HepG2 (cell line): ENCODE measurements around the gene LCAT. TPM values are rescaled to one million over a fixed set of nuclear protein-coding genes. Genes with fewer than 3 reads are reported as not detected.

ENCODE experiments used
- ATAC-seq: fragments of 200-7000 bp; cut with Tn5 transposase; 3 replicates; pipeline ENCODE4 v1.9.1; 2020; ENCODE audit warnings: mild to moderate bottlenecking, moderate library complexity
- BruUV-seq: library from RNA; stranded (reverse); fragments of 400-500 nt; replicated peaks from 2 replicates; lab custom pipeline; 2021; lab: Mats Ljungman, UMichigan
- CTCF ChIA-PET: fragments of 300-600 bp; formaldehyde crosslinking; extraction: SDS; loops from one replicate; lab custom pipeline; 2021; ENCODE audit warnings: low total read pairs, inconsistent platforms, low intra/inter-chr PET ratio; lab: Yijun Ruan, JAX
- POLR2A ChIA-PET: fragments of 350-600 bp; sonication (Branson Sonifier 250); formaldehyde crosslinking; loops from one replicate; lab custom pipeline; 2020; ENCODE audit warnings: antibody characterized with exemption, inconsistent platforms; lab: Yijun Ruan, JAX
- DNase-seq: peaks from one replicate; pipeline ENCODE4 v3.0.0-alpha.2; 2015; ENCODE audit warnings: low spot score
- FAIRE-seq: peaks from 3 replicates; lab custom pipeline; 2011; peaks lifted over from hg19 to GRCh38; lab: Jason Lieb, UNC
- H2AFZ ChIP-seq: one replicate; pipeline ENCODE4 v1.6.1; 2011; ENCODE audit warnings: low read length, inconsistent platforms
- H3K27ac ChIP-seq: fragments of 300-600 bp; 3 replicates; pipeline ENCODE4 v1.8.0; 2011; ENCODE audit warnings: mixed run types, mild to moderate bottlenecking, mixed read lengths, low read length, inconsistent platforms; ENCODE audit not compliant: insufficient read depth; ENCODE audit errors: extremely low read length
- H3K27me3 ChIP-seq, 2 experiments: fragments of 200-600 bp in 1 of 2; 2 replicates in 1 of 2; 3 replicates in 1 of 2; pipeline versions ENCODE4 v1.6.0 to v1.8.0; 2011; ENCODE audit warnings: low read length in 2 of 2, mild to moderate bottlenecking in 2 of 2, moderate library complexity in 2 of 2, inconsistent platforms in 1 of 2; ENCODE audit not compliant: insufficient read depth in 2 of 2, control insufficient read depth in 1 of 2
- H3K36me3 ChIP-seq, 2 experiments: fragments of 200-600 bp in 1 of 2; replicated peaks in 1 of 2; 2 replicates in 1 of 2; 3 replicates in 1 of 2; pipeline versions ENCODE4 v1.5.1 to v1.8.0; 2011; ENCODE audit warnings: low read length in 2 of 2, inconsistent platforms in 1 of 2; ENCODE audit not compliant: insufficient read depth in 2 of 2, control insufficient read depth in 1 of 2
- H3K4me1 ChIP-seq: 2 replicates; pipeline ENCODE4 v1.5.1; 2012; ENCODE audit warnings: low read length, inconsistent platforms; ENCODE audit not compliant: insufficient read depth
- H3K4me2 ChIP-seq: 2 replicates; pipeline ENCODE4 v1.6.0; 2011; ENCODE audit warnings: low read depth, low read length, inconsistent platforms
- H3K4me3 ChIP-seq, 3 experiments: fragments of 200-600 bp in 1 of 3; sonication (generic), shearing (Covaris generic) in 1 of 3; replicated peaks in 1 of 3; 2 replicates each; pipeline ENCODE4 v1.5.1; 2011 to 2016; ENCODE audit warnings: low read length in 3 of 3, inconsistent platforms in 2 of 3, low read depth in 2 of 3, mild to moderate bottlenecking in 2 of 3, control low read depth in 1 of 3, mixed read lengths in 1 of 3; ENCODE audit not compliant: insufficient read depth in 1 of 3
- H3K79me2 ChIP-seq: one replicate; pipeline ENCODE4 v1.6.1; 2011; ENCODE audit warnings: low read length, inconsistent platforms; ENCODE audit not compliant: insufficient read depth
- H3K9ac ChIP-seq: 2 replicates; pipeline ENCODE4 v1.6.0; 2011; ENCODE audit warnings: mild to moderate bottlenecking, low read depth, low read length, inconsistent platforms; ENCODE audit not compliant: insufficient read depth
- H3K9me3 ChIP-seq: 2 replicates; pipeline ENCODE4 v1.5.1; 2012; ENCODE audit warnings: mild to moderate bottlenecking, low read length
- H4K20me1 ChIP-seq: 2 replicates; pipeline ENCODE4 v1.6.0; 2011; ENCODE audit warnings: inconsistent platforms, mild to moderate bottlenecking, low read length, moderate library complexity; ENCODE audit not compliant: insufficient read depth
- CHD2 ChIP-seq: IDR thresholded peaks from 2 replicates; pipeline ENCODE4 v1.6.1; 2011; ENCODE audit warnings: low read depth, low read length, improper control_type of control experiment
- HMGXB3 ChIP-seq: sonication (generic); formaldehyde crosslinking; IDR thresholded peaks from 2 replicates; pipeline ENCODE4 v1.4.0; 2020; ENCODE audit warnings: missing genetic modification reagents, borderline replicate concordance
- IRF9 ChIP-seq: sonication (generic); formaldehyde crosslinking; IDR thresholded peaks from 2 replicates; pipeline ENCODE4 v1.8.0; 2022; ENCODE audit warnings: missing genetic modification reagents, mild to moderate bottlenecking, borderline replicate concordance
- MTF1 ChIP-seq: sonication (generic); formaldehyde crosslinking; IDR thresholded peaks from 2 replicates; pipeline ENCODE4 v1.5.0; 2020; ENCODE audit warnings: missing genetic modification reagents
- NFE2L2 ChIP-seq: fragments of 150-350 bp; IDR thresholded peaks from 2 replicates; pipeline ENCODE4 v1.6.1; 2014; ENCODE audit warnings: low read length
- NONO ChIP-seq, 2 experiments: fragments of 450-650 bp in 1 of 2; sonication (generic) in 1 of 2; formaldehyde crosslinking in 1 of 2; IDR thresholded peaks in 1 of 2; conservative IDR thresholded peaks in 1 of 2; 2 replicates each; pipeline versions ENCODE4 v1.6.1 to v1.8.0; 2017 to 2022; ENCODE audit warnings: mild to moderate bottlenecking in 1 of 2, missing genetic modification reagents in 1 of 2, moderate library complexity in 1 of 2
- POLR2AphosphoS5 ChIP-seq: IDR thresholded peaks from 2 replicates; pipeline ENCODE4 v1.6.1; 2012; ENCODE audit warnings: low read depth, low read length
- SMARCE1 ChIP-seq: fragments of 450-650 bp; IDR thresholded peaks from 2 replicates; pipeline ENCODE4 v1.6.1; 2017; ENCODE audit warnings: borderline replicate concordance
- SNAPC5 ChIP-seq: sonication (generic); formaldehyde crosslinking; IDR thresholded peaks from 2 replicates; pipeline ENCODE4 v1.8.1; 2023; ENCODE audit warnings: mild to moderate bottlenecking, missing genetic modification reagents, borderline replicate concordance
- TBX2 ChIP-seq: sonication (generic); formaldehyde crosslinking; IDR thresholded peaks from 2 replicates; pipeline ENCODE4 v1.5.0; 2020; ENCODE audit warnings: missing genetic modification reagents, mild to moderate bottlenecking, borderline replicate concordance
- ZFX ChIP-seq: sonication (generic); formaldehyde crosslinking; IDR thresholded peaks from 2 replicates; pipeline ENCODE4 v1.4.0; 2020; ENCODE audit warnings: mild to moderate bottlenecking, low read depth, missing genetic modification reagents, moderate library complexity
- ZKSCAN5 ChIP-seq: sonication (generic); formaldehyde crosslinking; IDR thresholded peaks from 2 replicates; pipeline ENCODE4 v1.5.1; 2020; ENCODE audit warnings: mild to moderate bottlenecking, missing genetic modification reagents
- ZNF263 ChIP-seq: sonication (generic); formaldehyde crosslinking; IDR thresholded peaks from 2 replicates; pipeline ENCODE4 v1.4.0; 2020; ENCODE audit warnings: missing genetic modification reagents
- ZNF282 ChIP-seq: fragments of 450-650 bp; IDR thresholded peaks from 2 replicates; pipeline ENCODE4 v1.6.1; 2018; ENCODE audit not compliant: partially characterized antibody
- ZXDC ChIP-seq: sonication (generic); formaldehyde crosslinking; IDR thresholded peaks from 2 replicates; pipeline ENCODE4 v1.5.0; 2020; ENCODE audit warnings: mild to moderate bottlenecking, missing genetic modification reagents
- WGBS: methylation state at CpG from one replicate; pipeline ENCODE4 v1.1.6; 2017; ENCODE audit warnings: low lambda C conversion rate; 5-methylcytosine and 5-hydroxymethylcytosine counted together
- in situ Hi-C: cut with HindIII; loops from 2 replicates; pipeline ENCODE4 v1.10.0; 2017; ENCODE audit warnings: low pct_unique_long_range_greater_than_20kb; ENCODE audit not compliant: extremely low pct_ligation_motif_present
- intact Hi-C: fragments of 100-400 bp; cut with micrococcal nuclease; formaldehyde crosslinking; loops from one replicate; pipeline ENCODE4 v1.10.0; 2022; ENCODE audit not compliant: unreplicated experiment
- polyA plus RNA-seq, 8 experiments: library from polyadenylated mRNA; depleted of rRNA in 3 of 8; stranded (reverse) in 7 of 8; unstranded in 1 of 8; fragments of >200 nt; fragmentation: Illumina TruSeq in 4 of 8; extraction: Trizol in 4 of 8; gene quantifications; 2 replicates each; pipeline versions ENCODE4 v1.2.1 to v1.2.3, GENCODE V29; 2011 to 2016; ENCODE audit warnings: low read depth in 4 of 8, missing spikeins in 1 of 8, mixed read lengths in 1 of 8; ENCODE audit not compliant: insufficient read depth in 1 of 8
- total RNA-seq, 5 experiments: library from RNA; depleted of rRNA; stranded (reverse); fragments of >200 nt; fragmentation: Illumina TruSeq; extraction: Trizol; gene quantifications; 2 replicates each; pipeline ENCODE4 v1.2.3, GENCODE V29; 2016; ENCODE audit warnings: low read depth in 1 of 5

LCAT gene
- total and polyA plus RNA-seq, 2 of the 13 experiments (the other 11 are each of a cell fraction or from before 2014, with no cell fraction given), result 36.1 to 38.9 TPM

DNA sequence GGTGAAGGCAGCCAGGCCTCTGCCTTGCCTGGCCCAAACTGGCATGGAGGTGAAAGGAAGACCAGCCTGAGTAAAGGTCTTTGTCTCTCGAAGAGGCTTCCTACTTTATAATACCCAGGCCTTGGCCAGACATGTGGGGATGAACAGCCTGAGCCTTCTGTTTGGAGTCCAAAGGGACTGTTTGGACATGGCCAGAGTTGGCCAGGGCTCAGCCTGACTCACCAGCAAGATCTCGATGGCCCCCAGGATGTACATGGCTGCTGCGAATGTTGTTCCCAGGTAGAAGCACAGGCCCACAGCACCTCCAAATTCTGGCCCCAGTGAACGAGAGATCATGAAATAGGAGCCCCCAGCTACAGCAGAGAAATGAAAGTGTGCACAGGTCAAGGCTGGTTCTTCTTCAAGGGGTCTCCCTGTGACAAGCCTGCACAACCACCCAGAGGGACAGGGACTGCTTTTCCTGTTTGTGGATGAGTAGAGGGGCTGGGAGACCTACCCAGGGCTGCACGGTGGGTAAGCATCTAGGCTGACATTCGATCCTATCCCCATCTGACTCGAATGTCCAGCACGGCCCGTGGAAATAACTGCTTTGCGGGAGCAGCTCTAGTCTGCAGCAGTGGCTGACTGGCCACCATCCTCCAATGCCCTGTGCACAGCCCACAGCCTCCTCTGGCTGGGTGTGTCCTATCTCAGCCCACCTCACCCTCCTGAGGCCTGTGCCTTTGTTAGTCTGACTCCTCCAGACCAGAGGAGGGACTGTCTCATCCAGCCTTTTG, 10.7 kb upstream of the LCAT start:
- no peaks in the 10 kb centered on the region for H3K79me2 ChIP-seq
- H3K9me3 ChIP-seq, result no peaks in the 10 kb centered on the region
- CTCF ChIA-PET, result no interaction called here
- no peaks in the 10 kb centered on the region; the same call in 1 of the 2 replicates for H4K20me1 ChIP-seq
- POLR2A ChIA-PET, result interaction anchor here (1.5 to 4.1 kb wide), 3 partner anchors 10 to 11 kb away, joined by 3 to 16 read pairs (median 9); no protein-coding TSS in a partner anchor
- H3K36me3 ChIP-seq, result peaks cover 56 to 77% of the 10 kb centered on the region in 2 experiments
- no TSS peak for BruUV-seq
- DNase-seq (no peak), ATAC-seq (peak; percentile 69), FAIRE-seq (peak; percentile 23)
- no peak overlapping the region for H3K4me2 ChIP-seq
- H3K4me1 ChIP-seq, result peaks cover 17% of the 10 kb centered on the region
- H2AFZ ChIP-seq, result no peak overlapping the region
- H3K27ac ChIP-seq, result peak overlapping the region; percentile 18
- no peak overlapping the region for H3K9ac ChIP-seq
- H3K27me3 ChIP-seq, result no peaks in the 10 kb centered on the region
- intact Hi-C loops, result no loop called here
- 88% methylated on average over 10 of the region's 10 CpGs for WGBS
- H3K4me3 ChIP-seq, result no peak overlapping the region
- in situ Hi-C loops, result no loop called here
- no peak for TF ChIP-seq SNAPC5 (CRISPR knock-in tag)
- no peak for TF ChIP-seq ZKSCAN5 (CRISPR knock-in tag)
- 0 out of 2 replicates have a peak, but pooled peaks have one; percentile 18 for TF ChIP-seq ZFX (CRISPR knock-in tag)
- TF ChIP-seq TBX2, result 0 out of 2 replicates have a peak, but pooled peaks have one; percentile 14
- TF ChIP-seq SMARCE1, result no peak
- no peak for TF ChIP-seq NFE2L2
- no peak for TF ChIP-seq IRF9 (CRISPR knock-in tag)
- TF ChIP-seq ZNF263, result 0 out of 2 replicates have a peak, but pooled peaks have one; percentile 31
- TF ChIP-seq ZNF282, result no peak
- TF ChIP-seq NONO (IDR thresholded peaks at IDR 0.05), result no peak
- 0 out of 2 replicates have a peak, but pooled peaks have one; percentile 17 for TF ChIP-seq NONO (CRISPR knock-in tag; conservative IDR thresholded peaks at IDR 0.05)
- peak; percentile 20; the same call in 1 of the 2 replicates for TF ChIP-seq POLR2AphosphoS5
- TF ChIP-seq MTF1 (CRISPR knock-in tag), result no peak
- TF ChIP-seq ZXDC (CRISPR knock-in tag), result 0 out of 2 replicates have a peak, but pooled peaks have one; percentile 31
- TF ChIP-seq HMGXB3 (CRISPR knock-in tag), result no peak
- no peak for TF ChIP-seq CHD2
